ENCODE results near the gene ARHGAP15. TPM values are rescaled to one million over a fixed set of nuclear protein-coding genes. Genes with fewer than 3 reads are reported as not detected.
A peak's percentile ranks its signal among the peaks of the same experiment; 100 is the strongest.

Gene ARHGAP15
- total RNA-seq, 8 experiments from 2014 or later = 0.29 to 1.3 (median 0.51) TPM; not detected in 2

DNA sequence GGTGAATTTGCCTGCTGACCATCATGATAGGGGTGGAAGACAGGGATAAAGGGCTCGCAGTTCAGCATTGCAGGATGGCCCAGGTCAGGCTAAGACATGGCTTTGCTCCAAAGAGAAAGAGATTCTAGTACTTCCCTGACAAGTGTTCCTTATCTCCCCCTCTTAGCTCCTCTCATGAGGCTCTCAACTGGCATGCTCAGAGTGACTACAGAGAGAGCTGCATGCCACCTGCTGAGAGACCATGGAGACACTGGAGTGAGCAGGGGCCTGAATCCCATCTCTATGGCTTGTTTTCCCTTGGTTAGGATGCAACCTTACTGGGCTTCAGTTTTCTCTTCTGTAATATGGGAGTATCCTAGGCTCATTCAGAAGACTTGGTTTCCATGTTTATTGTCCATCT is 94.3 kb downstream of the ARHGAP15 start:
- Histone ChIP-seq H3K27ac (no peak overlapping the region), H3K4me3 (no peak overlapping the region), H3K4me1 (replicated peaks in 1 of 2) (no peaks in the 10 kb centered on the region)
- ATAC-seq (replicated peaks in 6 of 8) = no peak
- 75 to 100% methylated on average over 1 of the region's 1 CpG; no CpG with 5 or more reads in 8 of the 10 experiments for WGBS, 10 experiments
- in situ Hi-C loops (cut with MboI; ENCODE audit: low pct_unique_long_range_greater_than_20kb in 2 of 9, low sequenced_read_pairs in 9 of 9, unreplicated experiment in 9 of 9) = loop anchor here in 1 of 9 experiments (10.0 to 25.0 kb wide), 2 partner anchors 111 to 189 kb away; no protein-coding TSS in a partner anchor

DNA sequence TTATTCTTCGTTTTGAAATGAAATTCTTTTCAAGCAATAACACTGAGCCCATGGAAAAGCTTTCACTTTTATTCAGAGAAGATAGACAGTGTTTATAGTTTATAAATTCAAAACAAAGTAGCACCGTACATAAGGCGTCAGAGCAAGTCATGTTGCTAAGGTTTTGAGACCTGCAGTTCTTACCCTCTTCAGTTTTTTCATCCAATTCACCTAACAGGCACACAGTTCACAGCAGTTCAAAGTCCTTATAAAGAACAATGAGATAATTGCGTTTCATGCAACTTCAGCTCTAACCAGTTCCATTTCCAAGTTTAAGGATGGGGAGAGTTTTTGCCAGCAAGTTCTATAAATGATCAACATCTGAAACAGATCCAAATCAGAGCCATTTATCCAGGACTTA is 96.7 kb downstream of the ARHGAP15 start:
- no peak for ATAC-seq (replicated peaks in 6 of 8)
- Histone ChIP-seq H3K4me1 (replicated peaks in 1 of 2) (peaks cover 0 to 5% of the 10 kb centered on the region in 2 donors), H3K27ac (no peak overlapping the region), H3K4me3 (no peak overlapping the region)
- in situ Hi-C loops (cut with MboI; ENCODE audit: low pct_unique_long_range_greater_than_20kb in 2 of 9, low sequenced_read_pairs in 9 of 9, unreplicated experiment in 9 of 9) = loop anchor here in 1 of 9 experiments (10.0 kb wide), 1 partner anchor 191 kb away; no protein-coding TSS in a partner anchor
- 25 to 100% (median 69%) methylated on average over 1 to 4 of the region's 4 CpGs for WGBS, 10 experiments

DNA sequence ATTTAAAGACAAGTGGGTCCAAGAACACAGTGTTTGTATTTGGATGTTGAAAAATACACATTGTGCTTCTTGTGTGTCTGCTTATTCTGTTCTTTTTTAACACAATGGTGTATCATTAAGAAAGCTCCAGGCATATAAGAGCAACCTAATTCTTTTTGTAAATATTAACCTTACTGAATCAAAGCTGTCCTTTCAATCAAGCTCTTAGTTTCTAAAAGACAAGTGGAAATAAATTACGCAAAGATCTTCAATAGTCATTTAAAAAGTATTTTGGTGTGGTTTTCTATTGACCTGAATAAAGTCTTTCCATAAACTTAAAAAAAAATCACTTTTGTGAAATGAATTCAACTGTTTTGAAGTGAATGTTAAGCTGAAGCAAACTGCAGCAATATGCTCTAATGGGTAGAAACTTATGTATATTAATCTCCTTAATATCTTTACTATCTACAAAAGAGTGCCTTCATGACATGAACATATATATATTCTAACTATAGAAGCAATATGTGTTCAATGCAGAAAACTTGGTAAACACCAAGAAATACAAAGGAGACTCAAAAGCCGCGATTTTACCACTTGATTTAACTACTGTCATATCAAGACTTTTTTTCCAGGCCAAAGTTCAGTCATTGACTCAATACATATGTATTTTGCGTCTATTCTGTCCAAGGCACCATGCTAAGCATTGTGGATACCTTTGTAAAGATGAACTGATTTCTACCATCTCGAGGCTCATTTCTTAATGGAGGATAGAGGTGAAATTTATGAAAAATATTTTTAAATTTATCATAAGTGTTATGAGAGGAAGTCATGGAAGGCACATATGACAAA is 97.7 kb downstream of the ARHGAP15 start:
- in situ Hi-C loops (cut with MboI; ENCODE audit: low pct_unique_long_range_greater_than_20kb in 2 of 9, low sequenced_read_pairs in 9 of 9, unreplicated experiment in 9 of 9) = loop anchor here in 1 of 9 experiments (10.0 kb wide), 1 partner anchor 192 kb away; no protein-coding TSS in a partner anchor
- peaks cover 0 to 5% of the 10 kb centered on the region in 2 donors for H3K4me1 ChIP-seq (replicated peaks in 1 of 2)
- no peak overlapping the region for H3K4me3 ChIP-seq
- no peak for ATAC-seq (replicated peaks in 6 of 8)
- 52 to 97% (median 92%) methylated on average over 4 to 5 of the region's 5 CpGs; no CpG with 5 or more reads in 2 of the 10 experiments for WGBS, 10 experiments
- H3K27ac ChIP-seq = no peak overlapping the region

DNA sequence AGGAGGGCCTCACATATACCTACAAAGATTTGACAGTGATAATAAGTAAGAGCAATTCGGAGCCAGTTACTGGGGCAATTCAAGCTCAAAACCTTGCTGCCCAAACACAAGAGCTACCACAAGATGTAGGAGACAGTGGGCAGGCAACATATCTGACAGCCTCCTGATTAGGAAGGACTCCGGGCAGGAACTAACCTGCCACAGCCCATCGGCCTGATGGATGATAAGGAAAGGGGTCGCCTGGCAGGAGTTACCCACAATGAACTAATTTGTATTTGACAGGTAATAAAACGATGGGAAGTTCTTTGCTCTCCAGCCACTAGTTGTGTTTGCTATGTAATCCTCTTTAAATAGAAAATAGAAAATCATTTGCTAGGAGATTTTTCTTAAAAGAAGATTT is 100.2 kb downstream of the ARHGAP15 start:
- Histone ChIP-seq H3K27ac (no peak overlapping the region), H3K4me1 (replicated peaks in 1 of 2) (peaks cover 0 to 5% of the 10 kb centered on the region in 2 donors), H3K4me3 (no peak overlapping the region)
- WGBS, 10 experiments = 0 to 81% (median 61%) methylated on average over 1 to 5 of the region's 5 CpGs
- no peak for ATAC-seq (replicated peaks in 6 of 8)
- in situ Hi-C loops (cut with MboI; ENCODE audit: low pct_unique_long_range_greater_than_20kb in 2 of 9, low sequenced_read_pairs in 9 of 9, unreplicated experiment in 9 of 9) = loop anchor here in 1 of 9 experiments (10.0 kb wide), 1 partner anchor 195 kb away; no protein-coding TSS in a partner anchor

DNA sequence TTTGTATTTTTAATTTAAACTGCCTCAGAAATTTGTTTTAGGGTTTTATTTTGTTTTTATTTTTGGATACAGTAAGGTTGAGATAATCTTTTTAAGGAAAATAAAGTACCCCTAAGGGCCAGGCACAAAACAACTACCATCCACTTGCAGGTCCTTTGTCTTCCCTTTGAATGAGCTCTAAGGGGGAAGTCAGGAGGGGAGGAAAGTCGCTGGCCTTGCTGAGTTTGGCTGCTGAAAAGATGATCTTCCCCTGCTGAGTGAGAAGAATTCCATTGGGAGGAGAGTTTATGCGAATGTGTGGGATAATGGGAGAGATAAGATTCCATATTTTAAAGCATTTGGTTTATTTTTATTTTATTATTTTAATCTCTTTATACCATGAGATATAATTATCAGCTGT is 100.7 kb downstream of the ARHGAP15 start:
- WGBS, 10 experiments = 0 to 88% (median 23%) methylated on average over 1 to 2 of the region's 2 CpGs

DNA sequence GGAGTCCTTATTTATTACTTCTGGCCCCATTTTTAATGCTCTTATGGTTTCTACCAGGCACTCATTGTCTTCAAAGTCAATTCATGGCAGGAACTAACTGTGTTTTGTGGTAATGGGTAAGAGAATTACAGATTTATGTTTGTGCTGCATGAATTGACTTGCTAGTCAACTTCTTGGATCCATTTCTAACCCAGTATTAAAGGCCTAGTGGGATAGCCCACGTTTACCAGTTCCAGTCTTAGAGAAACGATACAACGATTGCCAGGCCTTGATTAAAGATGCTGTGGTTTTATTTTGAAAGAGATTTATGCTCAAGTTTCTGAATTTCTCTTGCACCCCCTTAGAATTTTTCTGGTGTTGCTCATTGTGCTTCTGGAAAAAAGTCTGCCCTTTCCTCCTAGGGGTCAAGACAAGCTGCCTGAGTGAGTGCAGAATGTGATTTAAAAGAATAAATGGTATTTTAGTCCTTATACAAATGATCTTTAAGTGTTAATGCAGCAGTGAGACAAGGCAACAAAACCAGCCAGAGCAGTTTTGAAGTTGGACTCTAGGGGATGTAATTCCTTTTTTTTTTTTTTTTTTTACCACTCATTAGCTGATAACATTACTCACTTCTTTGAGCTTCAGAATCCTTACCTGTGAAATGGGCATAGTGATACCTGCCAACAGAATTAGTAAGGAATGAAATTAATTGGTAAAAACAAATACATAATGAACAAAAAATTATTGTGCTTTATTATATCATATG is 101.5 kb downstream of the ARHGAP15 start:
- H3K4me1 ChIP-seq (replicated peaks in 1 of 2) = peaks cover 0 to 5% of the 10 kb centered on the region in 2 donors

More for the DNA sequence above, 100.7 kb downstream of the ARHGAP15 start:
- Histone ChIP-seq H3K4me1 (replicated peaks in 1 of 2) (peaks cover 0 to 5% of the 10 kb centered on the region in 2 donors), H3K27ac (no peak overlapping the region), H3K4me3 (no peak overlapping the region)
- ATAC-seq (replicated peaks in 6 of 8) = no peak
- in situ Hi-C loops (cut with MboI; ENCODE audit: low pct_unique_long_range_greater_than_20kb in 2 of 9, low sequenced_read_pairs in 9 of 9, unreplicated experiment in 9 of 9) = loop anchor here in 1 of 9 experiments (10.0 kb wide), 1 partner anchor 195 kb away; no protein-coding TSS in a partner anchor

DNA sequence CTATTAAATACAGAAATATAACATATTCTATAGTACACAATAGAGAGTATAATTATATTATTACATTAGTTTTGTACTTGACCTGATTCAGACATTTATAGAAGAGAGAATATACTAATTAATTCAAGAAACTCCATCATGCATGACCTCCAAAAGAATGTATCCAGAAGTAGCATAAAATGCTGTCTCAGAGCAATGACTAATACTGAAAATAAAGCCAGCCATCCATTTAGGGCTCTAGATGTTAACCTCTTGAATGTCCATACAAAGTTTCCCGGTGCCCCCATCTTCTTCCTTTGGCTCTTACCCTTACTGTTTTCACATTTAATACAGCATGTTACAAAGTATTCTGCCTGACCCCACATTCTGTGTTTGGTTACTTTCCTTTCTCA is 102.0 kb downstream of the ARHGAP15 start:
- Histone ChIP-seq H3K4me3 (no peak overlapping the region), H3K4me1 (replicated peaks in 1 of 2) (peaks cover 0 to 5% of the 10 kb centered on the region in 2 donors), H3K27ac (no peak overlapping the region)
- WGBS, 10 experiments = 0 to 100% (median 30%) methylated on average over 1 of the region's 1 CpG; no CpG with 5 or more reads in 4 of the 10 experiments
- ATAC-seq (replicated peaks in 6 of 8) = peak in 2 of 8 experiments; percentile 46 to 65
- in situ Hi-C loops (cut with MboI; ENCODE audit: low pct_unique_long_range_greater_than_20kb in 2 of 9, low sequenced_read_pairs in 9 of 9, unreplicated experiment in 9 of 9) = no loop called here

More for the DNA sequence above, 101.5 kb downstream of the ARHGAP15 start:
- Histone ChIP-seq H3K27ac (no peak overlapping the region), H3K4me3 (no peak overlapping the region)
- WGBS, 10 experiments = 0 to 90% (median 41%) methylated on average over 1 to 3 of the region's 3 CpGs
- no peak for ATAC-seq (replicated peaks in 6 of 8)
- in situ Hi-C loops (cut with MboI; ENCODE audit: low pct_unique_long_range_greater_than_20kb in 2 of 9, low sequenced_read_pairs in 9 of 9, unreplicated experiment in 9 of 9) = no loop called here

DNA sequence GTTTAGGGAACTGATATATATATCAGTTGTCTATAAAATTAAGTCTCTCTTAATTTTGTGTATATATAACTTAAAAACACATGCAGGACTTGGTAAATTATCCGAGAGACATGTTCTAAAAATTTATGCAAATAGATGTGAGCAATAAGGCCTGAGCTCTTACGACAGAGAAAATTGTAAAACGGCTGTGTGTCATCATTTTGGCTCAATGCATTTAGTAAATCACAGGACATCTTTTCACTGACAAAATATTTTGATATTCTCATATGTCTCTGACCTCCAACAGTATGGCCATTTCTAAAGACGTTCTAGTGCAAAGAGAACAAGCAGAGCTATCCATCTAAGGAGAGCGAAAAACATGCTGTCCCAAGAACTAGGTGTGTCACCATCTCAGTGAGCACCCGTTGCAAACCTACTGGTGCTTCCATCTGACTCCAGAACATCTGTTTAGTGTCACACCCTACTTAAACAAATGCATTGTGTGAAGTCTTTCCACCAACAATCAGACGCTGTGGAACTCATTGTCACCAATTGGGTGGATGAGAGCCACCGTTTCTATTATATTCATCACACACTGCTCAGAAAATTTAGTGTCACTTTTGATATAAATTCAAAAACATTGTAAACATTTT is 108.0 kb downstream of the ARHGAP15 start:
- in situ Hi-C loops (cut with MboI; ENCODE audit: low pct_unique_long_range_greater_than_20kb in 2 of 9, low sequenced_read_pairs in 9 of 9, unreplicated experiment in 9 of 9) = no loop called here
- no peaks in the 10 kb centered on the region for H3K4me1 ChIP-seq (replicated peaks in 1 of 2)
- no peak overlapping the region for H3K4me3 ChIP-seq
- no peak overlapping the region for H3K27ac ChIP-seq
- 18 to 96% (median 78%) methylated on average over 1 to 8 of the region's 8 CpGs for WGBS, 10 experiments
- peak in 2 of 8 experiments; percentile 71 to 79 for ATAC-seq (replicated peaks in 6 of 8)

DNA sequence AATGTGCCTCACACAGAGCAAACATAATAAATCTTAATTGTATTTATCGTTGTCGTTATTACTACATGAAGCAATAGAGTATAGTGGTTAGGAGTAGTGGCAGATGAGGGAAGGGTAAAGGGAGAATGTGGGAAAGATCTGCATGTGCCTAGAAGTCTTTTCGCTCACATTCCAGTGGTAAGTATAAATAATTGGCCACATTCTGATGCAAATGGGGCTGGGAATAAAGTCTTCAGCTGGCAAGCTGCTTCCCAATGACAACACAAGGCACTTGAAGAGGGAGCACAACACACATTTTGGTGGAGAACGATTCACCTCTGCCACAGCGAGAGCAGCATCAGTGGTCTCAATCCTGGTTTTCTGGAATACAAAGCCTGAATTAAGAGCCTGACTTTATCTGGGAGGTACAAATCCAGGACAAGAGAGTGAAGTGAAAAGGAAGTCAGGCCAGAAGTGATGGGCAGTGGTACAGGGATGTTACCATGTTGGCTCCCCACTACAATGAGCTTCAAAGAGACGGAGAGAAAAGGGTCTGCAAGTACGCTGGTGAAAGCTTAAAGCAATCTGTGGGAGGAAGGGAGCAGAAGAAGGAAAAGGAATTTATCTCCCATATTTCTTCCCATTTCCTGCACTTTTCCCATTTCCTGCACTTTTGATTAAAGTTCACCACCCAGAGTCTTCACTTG is 112.3 kb downstream of the ARHGAP15 start:
- ATAC-seq (replicated peaks in 6 of 8) = peak in 5 of 8 experiments; percentile 24 to 54 (median 47)
- Histone ChIP-seq H3K4me3 (no peak overlapping the region), H3K27ac (no peak overlapping the region), H3K4me1 (replicated peaks in 1 of 2) (no peaks in the 10 kb centered on the region)
- 15 to 71% (median 41%) methylated on average over 2 to 7 of the region's 7 CpGs; no CpG with 5 or more reads in 1 of the 10 experiments for WGBS, 10 experiments
- in situ Hi-C loops (cut with MboI; ENCODE audit: low pct_unique_long_range_greater_than_20kb in 2 of 9, low sequenced_read_pairs in 9 of 9, unreplicated experiment in 9 of 9) = no loop called here

DNA sequence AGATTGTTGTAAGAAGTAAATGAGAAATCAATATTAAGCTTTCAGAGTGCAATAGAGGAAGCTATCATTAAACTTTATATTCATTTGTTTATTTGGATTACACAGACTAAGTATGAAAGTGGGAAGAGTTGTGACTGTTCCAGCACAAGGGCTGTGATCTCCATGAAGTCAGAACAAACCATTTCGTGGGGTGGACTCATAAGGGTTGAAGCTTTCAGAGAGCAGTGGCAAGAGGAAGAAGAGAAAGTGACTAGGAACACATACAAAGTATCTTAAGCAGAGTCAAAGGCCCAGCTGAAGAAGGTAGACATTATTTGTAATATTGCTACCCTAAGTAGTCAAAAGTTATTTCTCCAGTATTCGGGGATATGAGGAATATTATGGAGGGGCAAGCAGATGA is 117.0 kb downstream of the ARHGAP15 start:
- ATAC-seq (replicated peaks in 6 of 8) = no peak
- Histone ChIP-seq H3K4me1 (replicated peaks in 1 of 2) (no peaks in the 10 kb centered on the region), H3K27ac (no peak overlapping the region), H3K4me3 (no peak overlapping the region)
- in situ Hi-C loops (cut with MboI; ENCODE audit: low pct_unique_long_range_greater_than_20kb in 2 of 9, low sequenced_read_pairs in 9 of 9, unreplicated experiment in 9 of 9) = no loop called here
- WGBS, 10 experiments = 0 to 80% (median 69%) methylated on average over 1 to 2 of the region's 2 CpGs; no CpG with 5 or more reads in 1 of the 10 experiments

DNA sequence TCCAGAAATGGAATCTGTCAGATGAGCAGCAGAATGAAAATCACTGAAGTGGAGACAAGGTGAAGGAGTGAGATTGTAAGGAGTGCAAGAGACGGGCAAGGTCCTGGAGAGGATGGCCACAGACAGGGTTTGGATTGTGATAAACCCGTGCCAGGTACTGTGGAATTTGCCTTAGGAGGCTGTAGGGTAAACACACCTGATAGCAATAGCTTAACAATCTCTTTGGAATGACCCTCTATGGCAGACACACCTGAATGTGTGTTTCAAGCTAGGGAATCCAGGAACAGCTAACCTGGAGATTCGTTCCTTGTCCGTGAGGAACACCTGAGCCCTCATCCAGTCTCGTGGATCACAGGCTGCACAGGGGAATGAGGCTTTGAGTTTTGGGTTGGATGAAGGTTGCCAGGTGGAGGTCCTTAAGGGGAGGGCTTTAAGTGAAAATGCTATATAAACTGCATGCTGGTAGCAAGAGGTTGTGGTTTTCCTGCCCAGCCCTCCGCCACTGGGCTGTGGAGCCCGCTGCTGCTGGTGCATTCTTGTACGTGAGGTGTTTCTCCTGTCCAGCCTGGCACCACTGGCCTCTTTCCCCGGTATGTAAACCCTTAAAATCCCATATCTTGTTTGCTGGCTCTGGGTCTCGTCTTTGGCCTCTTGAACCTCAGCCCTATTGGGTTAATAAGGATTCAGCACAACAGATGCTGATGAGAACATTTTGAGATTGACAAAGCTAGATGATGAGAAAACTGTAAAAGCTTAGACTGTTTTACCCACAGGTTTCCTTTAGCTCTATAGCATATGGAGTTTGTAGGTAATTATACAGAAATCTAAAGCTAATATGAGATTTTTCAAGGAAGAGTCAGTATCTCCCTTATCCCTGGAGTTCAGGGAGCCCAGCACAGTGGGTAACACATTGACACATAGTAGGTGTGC is 117.9 kb downstream of the ARHGAP15 start:
- Histone ChIP-seq H3K4me3 (no peak overlapping the region), H3K4me1 (replicated peaks in 1 of 2) (no peaks in the 10 kb centered on the region), H3K27ac (no peak overlapping the region)
- no peak for ATAC-seq (replicated peaks in 6 of 8)
- WGBS, 10 experiments = 10 to 100% (median 88%) methylated on average over 1 to 9 of the region's 10 CpGs; no CpG with 5 or more reads in 1 of the 10 experiments
- in situ Hi-C loops (cut with MboI; ENCODE audit: low pct_unique_long_range_greater_than_20kb in 2 of 9, low sequenced_read_pairs in 9 of 9, unreplicated experiment in 9 of 9) = no loop called here

Data from motor neuron (in vitro differentiated cells).